ENCODE results near the gene EYS. TPM values are rescaled to one million over a fixed set of nuclear protein-coding genes. Genes with fewer than 3 reads are reported as not detected.

The EYS gene
- total RNA-seq, 2 donors from 2014 or later, result 0.20 TPM; not detected in 1

- Mint-ChIP-seq H3K27ac (no peak overlapping the region), H3K36me3 (peaks cover 7% of the 10 kb centered on the region), H3K27me3 (no peaks in the 10 kb centered on the region), H3K4me3 (no peak overlapping the region), H3K4me1 (ENCODE audit: low read depth in 2 of 2) (no peaks in the 10 kb centered on the region), H3K9me3 (peaks cover 29% of the 10 kb centered on the region)
- DNase-seq (ENCODE audit: low spot score) (no peak), ATAC-seq (no peak)
Observed at GRCh38 chr6:65199683-65200082, 507.3 kb downstream of the EYS start.

DNA sequence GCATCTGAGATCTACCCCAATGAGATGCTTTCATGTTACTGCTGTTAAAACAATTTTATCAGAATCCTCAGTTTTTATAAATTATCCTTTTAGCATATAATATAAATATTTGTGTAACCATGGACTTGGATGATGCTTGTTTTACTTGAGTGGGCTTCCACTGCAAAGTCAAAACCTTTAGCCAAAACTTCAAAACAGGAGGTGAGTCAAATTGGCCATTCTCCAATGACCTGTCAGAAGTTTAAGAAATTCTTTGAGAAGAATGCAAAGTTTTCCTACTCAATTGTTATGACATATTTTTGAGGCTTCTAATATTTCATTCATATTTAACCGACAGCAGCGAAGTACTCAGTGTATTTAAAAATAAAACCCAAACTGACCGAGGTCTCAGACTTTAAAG, 507.9 kb downstream of the EYS start:
- peaks cover 29% of the 10 kb centered on the region for H3K9me3 Mint-ChIP-seq
- no peak overlapping the region for H3K4me3 Mint-ChIP-seq
- ATAC-seq, result no peak

GRCh38 chr6:65191471-65191870, 515.6 kb downstream of the EYS start:
- H3K9me3 Mint-ChIP-seq, result peaks cover 9% of the 10 kb centered on the region
- no peak overlapping the region for H3K4me3 Mint-ChIP-seq
- no peak overlapping the region for H3K27ac Mint-ChIP-seq
- H3K36me3 Mint-ChIP-seq, result no peaks in the 10 kb centered on the region
- DNase-seq (ENCODE audit: low spot score) (no peak), ATAC-seq (no peak)
- no peaks in the 10 kb centered on the region for H3K4me1 Mint-ChIP-seq (ENCODE audit: low read depth in 2 of 2)
- H3K27me3 Mint-ChIP-seq, result no peaks in the 10 kb centered on the region

More for the DNA sequence above, 507.9 kb downstream of the EYS start:
- Mint-ChIP-seq H3K27me3 (no peaks in the 10 kb centered on the region), H3K36me3 (peaks cover 7% of the 10 kb centered on the region), H3K4me1 (ENCODE audit: low read depth in 2 of 2) (no peaks in the 10 kb centered on the region), H3K27ac (no peak overlapping the region)
- DNase-seq (ENCODE audit: low spot score), result no peak

DNA sequence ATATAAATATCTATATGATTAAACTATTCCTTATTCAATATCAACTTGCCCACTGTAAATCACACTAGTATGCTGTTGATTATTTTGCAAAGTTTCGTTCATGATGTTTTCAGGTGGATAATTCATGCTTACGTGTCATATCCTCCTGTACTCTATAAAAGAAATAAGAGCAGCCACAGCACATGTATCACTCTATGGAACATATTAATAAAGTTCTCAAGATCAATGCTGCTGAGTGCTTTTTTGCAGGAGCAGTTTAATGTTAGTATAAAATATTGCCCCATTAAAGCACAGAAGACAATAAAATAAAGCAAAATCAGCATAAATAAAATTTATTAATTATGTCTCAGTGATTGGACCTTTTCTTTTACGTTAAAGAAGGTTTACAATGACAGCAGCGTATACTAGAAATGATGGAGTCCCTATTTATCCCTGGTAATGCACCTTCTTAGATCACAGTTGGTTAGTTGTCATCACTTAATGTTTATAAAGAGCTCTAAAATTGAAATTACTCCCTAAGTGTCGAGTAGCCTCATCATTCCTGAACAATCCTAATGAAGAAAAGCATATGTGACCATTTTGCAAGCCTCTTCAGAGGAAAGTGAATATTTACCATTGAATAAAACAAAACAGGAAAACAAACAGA, 517.7 kb downstream of the EYS start:
- H3K9me3 Mint-ChIP-seq, result peaks cover 6% of the 10 kb centered on the region
- no peak for ATAC-seq
- DNase-seq (ENCODE audit: low spot score), result no peak
- no peak overlapping the region for H3K4me3 Mint-ChIP-seq
- H3K36me3 Mint-ChIP-seq, result no peaks in the 10 kb centered on the region
- H3K4me1 Mint-ChIP-seq (ENCODE audit: low read depth in 2 of 2), result no peaks in the 10 kb centered on the region
- H3K27me3 Mint-ChIP-seq, result no peaks in the 10 kb centered on the region
- H3K27ac Mint-ChIP-seq, result no peak overlapping the region

- H3K36me3 Mint-ChIP-seq, result no peaks in the 10 kb centered on the region
- no peaks in the 10 kb centered on the region for H3K4me1 Mint-ChIP-seq (ENCODE audit: low read depth in 2 of 2)
- H3K27ac Mint-ChIP-seq, result no peak overlapping the region
- peaks cover 6% of the 10 kb centered on the region for H3K9me3 Mint-ChIP-seq
- no peaks in the 10 kb centered on the region for H3K27me3 Mint-ChIP-seq
- DNase-seq (ENCODE audit: low spot score), result no peak
- ATAC-seq, result no peak
- no peak overlapping the region for H3K4me3 Mint-ChIP-seq
Observed at GRCh38 chr6:65186826-65187225, 520.2 kb downstream of the EYS start.

DNA sequence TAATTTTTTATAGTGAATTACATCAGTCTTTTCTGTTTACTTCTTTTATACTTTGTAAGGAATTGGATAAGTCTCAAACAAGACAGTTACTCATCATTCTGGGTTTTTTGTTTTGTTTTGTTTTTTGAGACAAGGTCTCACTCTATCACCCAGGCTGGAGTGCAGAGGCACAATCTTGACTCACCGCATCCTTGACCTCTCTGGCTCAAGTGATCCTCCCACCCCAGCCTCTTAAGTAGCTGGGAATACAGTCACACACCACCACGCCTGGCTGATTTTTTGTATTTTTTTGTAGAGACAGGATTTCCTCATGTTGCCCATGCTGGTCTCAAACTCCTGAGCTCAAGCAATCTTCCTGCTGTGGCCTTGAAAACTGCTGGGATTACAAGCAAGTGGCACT, 524.3 kb downstream of the EYS start:
- Mint-ChIP-seq H3K27me3 (no peaks in the 10 kb centered on the region), H3K4me1 (ENCODE audit: low read depth in 2 of 2) (no peaks in the 10 kb centered on the region), H3K36me3 (peaks cover 4% of the 10 kb centered on the region), H3K9me3 (peaks cover 10% of the 10 kb centered on the region), H3K4me3 (no peak overlapping the region), H3K27ac (no peak overlapping the region)
- DNase-seq (ENCODE audit: low spot score) (no peak), ATAC-seq (no peak)

DNA sequence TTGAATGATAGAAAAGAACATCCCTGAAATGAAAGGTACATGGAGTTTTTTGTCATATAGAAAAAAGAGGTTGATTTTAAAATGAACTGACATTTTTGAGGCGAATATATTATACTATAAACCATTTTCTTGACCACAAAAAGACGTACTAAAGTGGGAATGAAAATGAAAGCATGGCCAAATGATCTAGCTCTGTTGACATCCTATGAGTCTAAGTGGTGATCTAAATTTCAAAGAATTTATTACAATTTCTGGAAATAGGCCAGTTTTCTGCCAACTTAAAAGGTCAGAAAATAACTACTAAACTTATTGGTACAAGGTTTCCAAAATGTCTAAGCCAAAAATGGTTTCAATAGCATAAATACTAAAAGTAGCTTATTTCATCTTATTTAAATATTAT, 536.8 kb downstream of the EYS start:
- no peaks in the 10 kb centered on the region for H3K27me3 Mint-ChIP-seq
- peaks cover 13% of the 10 kb centered on the region for H3K9me3 Mint-ChIP-seq
- no peaks in the 10 kb centered on the region for H3K4me1 Mint-ChIP-seq (ENCODE audit: low read depth in 2 of 2)
- no peak overlapping the region for H3K4me3 Mint-ChIP-seq
- peaks cover 4% of the 10 kb centered on the region for H3K36me3 Mint-ChIP-seq
- DNase-seq (ENCODE audit: low spot score), result no peak
- ATAC-seq, result no peak
- H3K27ac Mint-ChIP-seq, result no peak overlapping the region

- Mint-ChIP-seq H3K9me3 (peaks cover 20% of the 10 kb centered on the region), H3K4me1 (ENCODE audit: low read depth in 2 of 2) (no peaks in the 10 kb centered on the region)
Observed at GRCh38 chr6:65161661-65162060, 545.4 kb downstream of the EYS start.

DNA sequence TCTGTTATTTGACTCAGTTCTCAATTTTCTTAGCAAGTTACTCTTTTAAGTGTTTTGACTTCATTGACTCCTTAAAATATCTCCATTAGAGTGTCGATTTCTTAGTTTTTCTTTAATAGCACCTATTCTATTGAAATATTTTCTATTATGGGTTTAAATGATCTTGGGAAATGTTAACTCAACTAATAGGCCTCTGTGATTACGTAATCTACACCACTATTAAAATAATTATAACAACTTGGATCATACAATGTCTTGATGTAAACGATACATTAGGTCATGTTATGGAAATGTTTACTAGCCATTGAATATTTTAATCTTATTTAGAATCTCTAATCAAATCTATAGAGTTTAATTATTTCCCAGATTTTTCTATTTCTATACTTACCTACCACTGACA, 550.0 kb downstream of the EYS start:
- DNase-seq (ENCODE audit: low spot score) (no peak), ATAC-seq (no peak)
- Mint-ChIP-seq H3K36me3 (peaks cover 18% of the 10 kb centered on the region), H3K27ac (no peak overlapping the region), H3K9me3 (peaks cover 24% of the 10 kb centered on the region), H3K4me3 (no peak overlapping the region), H3K27me3 (no peaks in the 10 kb centered on the region), H3K4me1 (ENCODE audit: low read depth in 2 of 2) (no peaks in the 10 kb centered on the region)

More at GRCh38 chr6:65161661-65162060, 545.4 kb downstream of the EYS start:
- no peaks in the 10 kb centered on the region for H3K27me3 Mint-ChIP-seq
- DNase-seq (ENCODE audit: low spot score) (no peak), ATAC-seq (no peak)
- H3K4me3 Mint-ChIP-seq, result no peak overlapping the region
- no peak overlapping the region for H3K27ac Mint-ChIP-seq
- peaks cover 23% of the 10 kb centered on the region for H3K36me3 Mint-ChIP-seq

- ATAC-seq (no peak), DNase-seq (ENCODE audit: low spot score) (no peak)
- H3K9me3 Mint-ChIP-seq, result peaks cover 25% of the 10 kb centered on the region
- H3K4me1 Mint-ChIP-seq (ENCODE audit: low read depth in 2 of 2), result no peaks in the 10 kb centered on the region
- no peak overlapping the region for H3K4me3 Mint-ChIP-seq
- H3K36me3 Mint-ChIP-seq, result peaks cover 11% of the 10 kb centered on the region
- H3K27ac Mint-ChIP-seq, result no peak overlapping the region
- H3K27me3 Mint-ChIP-seq, result no peaks in the 10 kb centered on the region
Observed at GRCh38 chr6:65155083-65155482, 551.9 kb downstream of the EYS start.

DNA sequence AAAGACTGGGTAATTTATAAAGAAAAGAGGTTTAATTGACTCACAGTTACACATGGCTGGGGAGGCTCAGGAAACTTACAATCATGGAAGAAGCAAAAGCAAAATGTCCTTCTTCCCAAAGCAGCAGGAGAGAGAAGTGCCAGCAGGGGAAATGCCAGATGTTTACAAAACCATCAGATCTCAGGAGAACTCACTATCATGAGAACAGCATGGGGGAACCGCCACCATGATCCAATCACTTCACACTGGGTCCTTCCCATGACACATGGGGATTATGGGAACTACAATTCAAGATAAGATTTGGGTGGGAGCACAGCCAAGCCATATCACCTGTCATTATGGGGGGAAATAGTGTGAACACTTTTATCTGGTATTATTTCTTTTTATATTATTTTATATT, 557.2 kb downstream of the EYS start:
- no peaks in the 10 kb centered on the region for H3K36me3 Mint-ChIP-seq
- no peak overlapping the region for H3K27ac Mint-ChIP-seq
- ATAC-seq (no peak), DNase-seq (ENCODE audit: low spot score) (no peak)
- no peaks in the 10 kb centered on the region for H3K4me1 Mint-ChIP-seq (ENCODE audit: low read depth in 2 of 2)
- H3K4me3 Mint-ChIP-seq, result no peak overlapping the region
- H3K27me3 Mint-ChIP-seq, result no peaks in the 10 kb centered on the region
- H3K9me3 Mint-ChIP-seq, result peaks cover 19% of the 10 kb centered on the region

- no peaks in the 10 kb centered on the region for H3K36me3 Mint-ChIP-seq
- no peak for DNase-seq (ENCODE audit: low spot score)
- H3K27ac Mint-ChIP-seq, result no peak overlapping the region
- H3K27me3 Mint-ChIP-seq, result no peaks in the 10 kb centered on the region
- H3K4me1 Mint-ChIP-seq (ENCODE audit: low read depth in 2 of 2), result no peaks in the 10 kb centered on the region
- peaks cover 17% of the 10 kb centered on the region for H3K9me3 Mint-ChIP-seq
- ATAC-seq, result no peak
- H3K4me3 Mint-ChIP-seq, result no peak overlapping the region
Observed at GRCh38 chr6:65148839-65149238, 558.2 kb downstream of the EYS start.

- H3K36me3 Mint-ChIP-seq, result peaks cover 21% of the 10 kb centered on the region
- DNase-seq (ENCODE audit: low spot score), result no peak
- no peaks in the 10 kb centered on the region for H3K27me3 Mint-ChIP-seq
- no peak overlapping the region for H3K27ac Mint-ChIP-seq
- H3K9me3 Mint-ChIP-seq, result peaks cover 31% of the 10 kb centered on the region
- H3K4me1 Mint-ChIP-seq (ENCODE audit: low read depth in 2 of 2), result no peaks in the 10 kb centered on the region
- no peak overlapping the region for H3K4me3 Mint-ChIP-seq
- no peak for ATAC-seq
Observed at GRCh38 chr6:65135567-65135966, 571.5 kb downstream of the EYS start.

GRCh38 chr6:65126667-65127066, 580.4 kb downstream of the EYS start:
- DNase-seq (ENCODE audit: low spot score), result no peak
- ATAC-seq, result no peak
- Mint-ChIP-seq H3K9me3 (peaks cover 21% of the 10 kb centered on the region), H3K4me1 (ENCODE audit: low read depth in 2 of 2) (no peaks in the 10 kb centered on the region), H3K27ac (no peak overlapping the region), H3K36me3 (peaks cover 20% of the 10 kb centered on the region), H3K4me3 (no peak overlapping the region), H3K27me3 (no peaks in the 10 kb centered on the region)

GRCh38 chr6:65123521-65123920, 583.5 kb downstream of the EYS start:
- Mint-ChIP-seq H3K27ac (no peak overlapping the region), H3K4me3 (no peak overlapping the region), H3K9me3 (peaks cover 17% of the 10 kb centered on the region), H3K4me1 (ENCODE audit: low read depth in 2 of 2) (no peaks in the 10 kb centered on the region), H3K36me3 (peaks cover 15% of the 10 kb centered on the region), H3K27me3 (no peaks in the 10 kb centered on the region)
- DNase-seq (ENCODE audit: low spot score), result no peak
- no peak for ATAC-seq
